HepG2 (cell line): ENCODE measurements around the gene CEP250. TPM values are rescaled to one million over a fixed set of nuclear protein-coding genes. Genes with fewer than 3 reads are reported as not detected.

ENCODE experiments used
- ATAC-seq: fragments of 200-7000 bp; cut with Tn5 transposase; 3 replicates; pipeline ENCODE4 v1.9.1; 2020; ENCODE audit warnings: mild to moderate bottlenecking, moderate library complexity
- BruUV-seq: library from RNA; stranded (reverse); fragments of 400-500 nt; replicated peaks from 2 replicates; lab custom pipeline; 2021; lab: Mats Ljungman, UMichigan
- CTCF ChIA-PET: fragments of 300-600 bp; formaldehyde crosslinking; extraction: SDS; loops from one replicate; lab custom pipeline; 2021; ENCODE audit warnings: low total read pairs, inconsistent platforms, low intra/inter-chr PET ratio; lab: Yijun Ruan, JAX
- POLR2A ChIA-PET: fragments of 350-600 bp; sonication (Branson Sonifier 250); formaldehyde crosslinking; loops from one replicate; lab custom pipeline; 2020; ENCODE audit warnings: antibody characterized with exemption, inconsistent platforms; lab: Yijun Ruan, JAX
- DNase-seq: peaks from one replicate; pipeline ENCODE4 v3.0.0-alpha.2; 2015; ENCODE audit warnings: low spot score
- FAIRE-seq: peaks from 3 replicates; lab custom pipeline; 2011; peaks lifted over from hg19 to GRCh38; lab: Jason Lieb, UNC
- H2AFZ ChIP-seq: one replicate; pipeline ENCODE4 v1.6.1; 2011; ENCODE audit warnings: low read length, inconsistent platforms
- H3K27ac ChIP-seq: fragments of 300-600 bp; 3 replicates; pipeline ENCODE4 v1.8.0; 2011; ENCODE audit warnings: mixed run types, mild to moderate bottlenecking, mixed read lengths, low read length, inconsistent platforms; ENCODE audit not compliant: insufficient read depth; ENCODE audit errors: extremely low read length
- H3K27me3 ChIP-seq, 2 experiments: fragments of 200-600 bp in 1 of 2; 2 replicates in 1 of 2; 3 replicates in 1 of 2; pipeline versions ENCODE4 v1.6.0 to v1.8.0; 2011; ENCODE audit warnings: low read length in 2 of 2, mild to moderate bottlenecking in 2 of 2, moderate library complexity in 2 of 2, inconsistent platforms in 1 of 2; ENCODE audit not compliant: insufficient read depth in 2 of 2, control insufficient read depth in 1 of 2
- H3K36me3 ChIP-seq, 2 experiments: fragments of 200-600 bp in 1 of 2; replicated peaks in 1 of 2; 2 replicates in 1 of 2; 3 replicates in 1 of 2; pipeline versions ENCODE4 v1.5.1 to v1.8.0; 2011; ENCODE audit warnings: low read length in 2 of 2, inconsistent platforms in 1 of 2; ENCODE audit not compliant: insufficient read depth in 2 of 2, control insufficient read depth in 1 of 2
- H3K4me1 ChIP-seq: 2 replicates; pipeline ENCODE4 v1.5.1; 2012; ENCODE audit warnings: low read length, inconsistent platforms; ENCODE audit not compliant: insufficient read depth
- H3K4me2 ChIP-seq: 2 replicates; pipeline ENCODE4 v1.6.0; 2011; ENCODE audit warnings: low read depth, low read length, inconsistent platforms
- H3K4me3 ChIP-seq, 3 experiments: fragments of 200-600 bp in 1 of 3; sonication (generic), shearing (Covaris generic) in 1 of 3; replicated peaks in 1 of 3; 2 replicates each; pipeline ENCODE4 v1.5.1; 2011 to 2016; ENCODE audit warnings: low read length in 3 of 3, inconsistent platforms in 2 of 3, low read depth in 2 of 3, mild to moderate bottlenecking in 2 of 3, control low read depth in 1 of 3, mixed read lengths in 1 of 3; ENCODE audit not compliant: insufficient read depth in 1 of 3
- H3K79me2 ChIP-seq: one replicate; pipeline ENCODE4 v1.6.1; 2011; ENCODE audit warnings: low read length, inconsistent platforms; ENCODE audit not compliant: insufficient read depth
- H3K9ac ChIP-seq: 2 replicates; pipeline ENCODE4 v1.6.0; 2011; ENCODE audit warnings: mild to moderate bottlenecking, low read depth, low read length, inconsistent platforms; ENCODE audit not compliant: insufficient read depth
- H3K9me3 ChIP-seq: 2 replicates; pipeline ENCODE4 v1.5.1; 2012; ENCODE audit warnings: mild to moderate bottlenecking, low read length
- H4K20me1 ChIP-seq: 2 replicates; pipeline ENCODE4 v1.6.0; 2011; ENCODE audit warnings: inconsistent platforms, mild to moderate bottlenecking, low read length, moderate library complexity; ENCODE audit not compliant: insufficient read depth
- JUND ChIP-seq: sonication (generic); formaldehyde crosslinking; IDR thresholded peaks from 2 replicates; pipeline ENCODE4 v1.8.0; 2022; ENCODE audit warnings: mild to moderate bottlenecking, missing genetic modification reagents
- PITX1 ChIP-seq: sonication (generic); formaldehyde crosslinking; IDR thresholded peaks from 2 replicates; pipeline ENCODE4 v1.5.1; 2020; ENCODE audit warnings: mild to moderate bottlenecking, missing genetic modification reagents
- RAD21 ChIP-seq: fragments of 450-650 bp; formaldehyde crosslinking; IDR thresholded peaks from 2 replicates; pipeline ENCODE4 v1.5.0; 2020; ENCODE audit warnings: mild to moderate bottlenecking
- RBM39 ChIP-seq: fragments of 200-400 bp; formaldehyde crosslinking; IDR thresholded peaks from one replicate; pipeline ENCODE4 v1.6.1; 2018; ENCODE audit warnings: antibody characterized with exemption, mild to moderate bottlenecking, low read depth, low read length; ENCODE audit not compliant: poor library complexity, severe bottlenecking
- SMYD3 ChIP-seq: sonication (generic); formaldehyde crosslinking; IDR thresholded peaks from 2 replicates; pipeline ENCODE4 v1.8.1; 2023; ENCODE audit warnings: mild to moderate bottlenecking, missing genetic modification reagents
- SNAI1 ChIP-seq: sonication (generic); formaldehyde crosslinking; IDR thresholded peaks from 2 replicates; pipeline ENCODE4 v1.5.0; 2020; ENCODE audit warnings: mild to moderate bottlenecking, missing genetic modification reagents, borderline replicate concordance
- U2AF2 ChIP-seq: fragments of 200-400 bp; formaldehyde crosslinking; IDR thresholded peaks from 2 replicates; pipeline ENCODE4 v1.6.1; 2017; ENCODE audit warnings: low read depth, mild to moderate bottlenecking, low read length
- ZNF121 ChIP-seq: sonication (generic); formaldehyde crosslinking; IDR thresholded peaks from 2 replicates; pipeline ENCODE4 v1.5.0; 2020; ENCODE audit warnings: mild to moderate bottlenecking, missing genetic modification reagents
- ZNF225 ChIP-seq: sonication (generic); formaldehyde crosslinking; IDR thresholded peaks from 2 replicates; pipeline ENCODE4 v1.4.0; 2020; ENCODE audit warnings: mild to moderate bottlenecking, missing genetic modification reagents
- WGBS: methylation state at CpG from one replicate; pipeline ENCODE4 v1.1.6; 2017; ENCODE audit warnings: low lambda C conversion rate; 5-methylcytosine and 5-hydroxymethylcytosine counted together
- in situ Hi-C: cut with HindIII; loops from 2 replicates; pipeline ENCODE4 v1.10.0; 2017; ENCODE audit warnings: low pct_unique_long_range_greater_than_20kb; ENCODE audit not compliant: extremely low pct_ligation_motif_present
- intact Hi-C: fragments of 100-400 bp; cut with micrococcal nuclease; formaldehyde crosslinking; loops from one replicate; pipeline ENCODE4 v1.10.0; 2022; ENCODE audit not compliant: unreplicated experiment
- polyA plus RNA-seq, 8 experiments: library from polyadenylated mRNA; depleted of rRNA in 3 of 8; stranded (reverse) in 7 of 8; unstranded in 1 of 8; fragments of >200 nt; fragmentation: Illumina TruSeq in 4 of 8; extraction: Trizol in 4 of 8; gene quantifications; 2 replicates each; pipeline versions ENCODE4 v1.2.1 to v1.2.3, GENCODE V29; 2011 to 2016; ENCODE audit warnings: low read depth in 4 of 8, missing spikeins in 1 of 8, mixed read lengths in 1 of 8; ENCODE audit not compliant: insufficient read depth in 1 of 8
- total RNA-seq, 5 experiments: library from RNA; depleted of rRNA; stranded (reverse); fragments of >200 nt; fragmentation: Illumina TruSeq; extraction: Trizol; gene quantifications; 2 replicates each; pipeline ENCODE4 v1.2.3, GENCODE V29; 2016; ENCODE audit warnings: low read depth in 1 of 5
- TF ChIP-seq, protein P1 (sequence below): sonication (generic); formaldehyde crosslinking; IDR thresholded peaks from 2 replicates; pipeline ENCODE4 v1.5.0; 2020; ENCODE audit warnings: mild to moderate bottlenecking, missing genetic modification reagents
- TF ChIP-seq, protein P2 (sequence below): sonication (generic); formaldehyde crosslinking; IDR thresholded peaks from 2 replicates; pipeline ENCODE4 v1.5.0; 2020; ENCODE audit warnings: mild to moderate bottlenecking, missing genetic modification reagents
- TF ChIP-seq, protein P3 (sequence below), 2 experiments: fragments of 450-650 bp in 1 of 2; sonication (generic) in 1 of 2; formaldehyde crosslinking; IDR thresholded peaks; 2 replicates each; pipeline versions ENCODE4 v1.5.0 to v1.8.0; 2020 to 2022; ENCODE audit warnings: mild to moderate bottlenecking in 1 of 2, missing genetic modification reagents in 1 of 2
- TF ChIP-seq, protein P4 (sequence below): sonication (generic); formaldehyde crosslinking; IDR thresholded peaks from 2 replicates; pipeline ENCODE4 v1.4.0; 2020; ENCODE audit warnings: missing genetic modification reagents, borderline replicate concordance

Gene CEP250
- total and polyA plus RNA-seq, 2 of the 13 experiments (the other 11 are each of a cell fraction or from before 2014, with no cell fraction given): 28.8 to 55.3 TPM

DNA sequence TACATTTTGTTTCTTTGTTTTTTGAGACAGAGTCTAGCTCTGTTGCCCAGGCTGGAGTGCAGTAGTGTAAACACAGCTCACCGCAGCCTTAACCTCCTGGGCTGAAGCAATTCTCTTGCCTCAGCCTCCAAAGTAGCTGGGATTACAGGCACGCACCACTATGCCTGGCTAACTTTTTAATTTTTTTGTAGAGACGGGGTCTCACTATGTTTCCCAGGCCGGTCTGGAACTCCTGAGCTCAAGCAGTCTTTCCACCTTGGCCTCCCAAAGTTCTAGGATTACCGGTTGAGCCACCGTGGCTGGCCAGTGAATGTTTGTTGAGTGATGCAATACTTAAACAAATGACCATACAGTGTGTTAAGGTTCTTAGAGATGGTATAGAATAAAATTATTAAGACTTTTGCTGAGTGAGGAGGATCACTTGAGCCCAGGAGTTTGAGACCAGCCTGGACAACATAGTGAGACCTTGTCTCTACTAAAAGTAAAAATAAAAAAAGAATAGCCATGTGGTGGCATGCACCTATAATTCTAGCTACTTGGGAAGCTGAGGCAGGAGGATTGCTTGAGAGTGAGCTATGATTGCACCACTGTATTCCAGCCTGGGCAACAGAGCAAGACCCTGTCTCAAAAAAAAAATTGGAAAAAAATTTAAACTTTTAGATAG lies 13.4 kb downstream of the CEP250 start:
- no peaks in the 10 kb centered on the region for H3K27me3 ChIP-seq
- H3K4me2 ChIP-seq: peak overlapping the region; percentile 66
- H3K4me1 ChIP-seq: peaks cover 60% of the 10 kb centered on the region
- peak; percentile 87 for DNase-seq
- ATAC-seq: peak; percentile 60
- no peaks in the 10 kb centered on the region for H3K9me3 ChIP-seq
- intact Hi-C loops: loop anchor here (5.0 to 10.0 kb wide), 2 partner anchors 73 to 226 kb away; partner anchors contain the start of genes ERGIC3, NFS1 and ROMO1
- peak overlapping the region; percentile 45 for H3K9ac ChIP-seq
- H2AFZ ChIP-seq: no peak overlapping the region
- no peaks in the 10 kb centered on the region for H3K79me2 ChIP-seq
- ChIA-PET CTCF (no interaction called here), POLR2A (interaction anchor here (0.8 to 9.1 kb wide), 13 partner anchors 10 to 485 kb away, joined by 3 to 151 read pairs (median 4); partner anchors contain the start of genes CEP250, CPNE1, EIF6 and ERGIC3)
- BruUV-seq: no TSS peak
- no peaks in the 10 kb centered on the region; the same call in 1 of the 2 replicates for H4K20me1 ChIP-seq
- H3K4me3 ChIP-seq: 0 out of 6 replicates have a peak overlapping the region, but pooled peaks of 1 of the 3 experiments have one; percentile 13
- H3K27ac ChIP-seq: peak overlapping the region; percentile 80
- in situ Hi-C loops: no loop called here
- 10% methylated on average over 6 of the region's 6 CpGs for WGBS
- FAIRE-seq: peak; percentile 95
- peaks cover 38 to 77% of the 10 kb centered on the region in 2 experiments for H3K36me3 ChIP-seq
- peak; percentile 100 for TF ChIP-seq ZNF121 (CRISPR knock-in tag)
- TF ChIP-seq SNAI1 (CRISPR knock-in tag): no peak
- peak; percentile 89 for TF ChIP-seq JUND (CRISPR knock-in tag)
- TF ChIP-seq, protein P1, sequence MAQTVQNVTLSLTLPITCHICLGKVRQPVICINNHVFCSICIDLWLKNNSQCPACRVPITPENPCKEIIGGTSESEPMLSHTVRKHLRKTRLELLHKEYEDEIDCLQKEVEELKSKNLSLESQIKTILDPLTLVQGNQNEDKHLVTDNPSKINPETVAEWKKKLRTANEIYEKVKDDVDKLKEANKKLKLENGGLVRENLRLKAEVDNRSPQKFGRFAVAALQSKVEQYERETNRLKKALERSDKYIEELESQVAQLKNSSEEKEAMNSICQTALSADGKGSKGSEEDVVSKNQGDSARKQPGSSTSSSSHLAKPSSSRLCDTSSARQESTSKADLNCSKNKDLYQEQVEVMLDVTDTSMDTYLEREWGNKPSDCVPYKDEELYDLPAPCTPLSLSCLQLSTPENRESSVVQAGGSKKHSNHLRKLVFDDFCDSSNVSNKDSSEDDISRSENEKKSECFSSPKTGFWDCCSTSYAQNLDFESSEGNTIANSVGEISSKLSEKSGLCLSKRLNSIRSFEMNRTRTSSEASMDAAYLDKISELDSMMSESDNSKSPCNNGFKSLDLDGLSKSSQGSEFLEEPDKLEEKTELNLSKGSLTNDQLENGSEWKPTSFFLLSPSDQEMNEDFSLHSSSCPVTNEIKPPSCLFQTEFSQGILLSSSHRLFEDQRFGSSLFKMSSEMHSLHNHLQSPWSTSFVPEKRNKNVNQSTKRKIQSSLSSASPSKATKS (CRISPR knock-in tag): peak; percentile 32; the same call in 1 of the 2 replicates
- TF ChIP-seq U2AF2: no peak
- 0 out of 2 replicates have a peak, but pooled peaks have one; percentile 67 for TF ChIP-seq SMYD3 (CRISPR knock-in tag)
- TF ChIP-seq ZNF225 (CRISPR knock-in tag): no peak
- TF ChIP-seq PITX1 (CRISPR knock-in tag): peak; percentile 69
- no peak for TF ChIP-seq RBM39
- TF ChIP-seq, protein P2, sequence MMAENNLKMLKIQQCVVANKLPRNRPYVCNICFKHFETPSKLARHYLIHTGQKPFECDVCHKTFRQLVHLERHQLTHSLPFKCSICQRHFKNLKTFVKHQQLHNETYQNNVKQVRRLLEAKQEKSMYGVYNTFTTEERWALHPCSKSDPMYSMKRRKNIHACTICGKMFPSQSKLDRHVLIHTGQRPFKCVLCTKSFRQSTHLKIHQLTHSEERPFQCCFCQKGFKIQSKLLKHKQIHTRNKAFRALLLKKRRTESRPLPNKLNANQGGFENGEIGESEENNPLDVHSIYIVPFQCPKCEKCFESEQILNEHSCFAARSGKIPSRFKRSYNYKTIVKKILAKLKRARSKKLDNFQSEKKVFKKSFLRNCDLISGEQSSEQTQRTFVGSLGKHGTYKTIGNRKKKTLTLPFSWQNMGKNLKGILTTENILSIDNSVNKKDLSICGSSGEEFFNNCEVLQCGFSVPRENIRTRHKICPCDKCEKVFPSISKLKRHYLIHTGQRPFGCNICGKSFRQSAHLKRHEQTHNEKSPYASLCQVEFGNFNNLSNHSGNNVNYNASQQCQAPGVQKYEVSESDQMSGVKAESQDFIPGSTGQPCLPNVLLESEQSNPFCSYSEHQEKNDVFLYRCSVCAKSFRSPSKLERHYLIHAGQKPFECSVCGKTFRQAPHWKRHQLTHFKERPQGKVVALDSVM: peak; percentile 96
- TF ChIP-seq, protein P3, sequence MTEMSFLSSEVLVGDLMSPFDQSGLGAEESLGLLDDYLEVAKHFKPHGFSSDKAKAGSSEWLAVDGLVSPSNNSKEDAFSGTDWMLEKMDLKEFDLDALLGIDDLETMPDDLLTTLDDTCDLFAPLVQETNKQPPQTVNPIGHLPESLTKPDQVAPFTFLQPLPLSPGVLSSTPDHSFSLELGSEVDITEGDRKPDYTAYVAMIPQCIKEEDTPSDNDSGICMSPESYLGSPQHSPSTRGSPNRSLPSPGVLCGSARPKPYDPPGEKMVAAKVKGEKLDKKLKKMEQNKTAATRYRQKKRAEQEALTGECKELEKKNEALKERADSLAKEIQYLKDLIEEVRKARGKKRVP (CRISPR knock-in tag; IDR thresholded peaks at IDR 0.05): peak; percentile 93 to 97
- TF ChIP-seq, protein P4, sequence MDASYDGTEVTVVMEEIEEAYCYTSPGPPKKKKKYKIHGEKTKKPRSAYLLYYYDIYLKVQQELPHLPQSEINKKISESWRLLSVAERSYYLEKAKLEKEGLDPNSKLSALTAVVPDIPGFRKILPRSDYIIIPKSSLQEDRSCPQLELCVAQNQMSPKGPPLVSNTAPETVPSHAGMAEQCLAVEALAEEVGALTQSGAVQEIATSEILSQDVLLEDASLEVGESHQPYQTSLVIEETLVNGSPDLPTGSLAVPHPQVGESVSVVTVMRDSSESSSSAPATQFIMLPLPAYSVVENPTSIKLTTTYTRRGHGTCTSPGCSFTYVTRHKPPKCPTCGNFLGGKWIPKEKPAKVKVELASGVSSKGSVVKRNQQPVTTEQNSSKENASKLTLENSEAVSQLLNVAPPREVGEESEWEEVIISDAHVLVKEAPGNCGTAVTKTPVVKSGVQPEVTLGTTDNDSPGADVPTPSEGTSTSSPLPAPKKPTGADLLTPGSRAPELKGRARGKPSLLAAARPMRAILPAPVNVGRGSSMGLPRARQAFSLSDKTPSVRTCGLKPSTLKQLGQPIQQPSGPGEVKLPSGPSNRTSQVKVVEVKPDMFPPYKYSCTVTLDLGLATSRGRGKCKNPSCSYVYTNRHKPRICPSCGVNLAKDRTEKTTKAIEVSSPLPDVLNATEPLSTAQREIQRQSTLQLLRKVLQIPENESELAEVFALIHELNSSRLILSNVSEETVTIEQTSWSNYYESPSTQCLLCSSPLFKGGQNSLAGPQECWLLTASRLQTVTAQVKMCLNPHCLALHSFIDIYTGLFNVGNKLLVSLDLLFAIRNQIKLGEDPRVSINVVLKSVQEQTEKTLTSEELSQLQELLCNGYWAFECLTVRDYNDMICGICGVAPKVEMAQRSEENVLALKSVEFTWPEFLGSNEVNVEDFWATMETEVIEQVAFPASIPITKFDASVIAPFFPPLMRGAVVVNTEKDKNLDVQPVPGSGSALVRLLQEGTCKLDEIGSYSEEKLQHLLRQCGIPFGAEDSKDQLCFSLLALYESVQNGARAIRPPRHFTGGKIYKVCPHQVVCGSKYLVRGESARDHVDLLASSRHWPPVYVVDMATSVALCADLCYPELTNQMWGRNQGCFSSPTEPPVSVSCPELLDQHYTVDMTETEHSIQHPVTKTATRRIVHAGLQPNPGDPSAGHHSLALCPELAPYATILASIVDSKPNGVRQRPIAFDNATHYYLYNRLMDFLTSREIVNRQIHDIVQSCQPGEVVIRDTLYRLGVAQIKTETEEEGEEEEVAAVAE: peak; percentile 52; the same call in 1 of the 2 replicates
- 0 out of 2 replicates have a peak, but pooled peaks have one; percentile 25 for TF ChIP-seq RAD21 (CRISPR knock-in tag)
